ENCODE results near the gene MUC5AC.
"Not testable (repeated sequence)": the region's sequence is repeated elsewhere in the genome, so short reads cannot be mapped to it uniquely, and the experiment has no call there.

MUC5AC gene

DNA sequence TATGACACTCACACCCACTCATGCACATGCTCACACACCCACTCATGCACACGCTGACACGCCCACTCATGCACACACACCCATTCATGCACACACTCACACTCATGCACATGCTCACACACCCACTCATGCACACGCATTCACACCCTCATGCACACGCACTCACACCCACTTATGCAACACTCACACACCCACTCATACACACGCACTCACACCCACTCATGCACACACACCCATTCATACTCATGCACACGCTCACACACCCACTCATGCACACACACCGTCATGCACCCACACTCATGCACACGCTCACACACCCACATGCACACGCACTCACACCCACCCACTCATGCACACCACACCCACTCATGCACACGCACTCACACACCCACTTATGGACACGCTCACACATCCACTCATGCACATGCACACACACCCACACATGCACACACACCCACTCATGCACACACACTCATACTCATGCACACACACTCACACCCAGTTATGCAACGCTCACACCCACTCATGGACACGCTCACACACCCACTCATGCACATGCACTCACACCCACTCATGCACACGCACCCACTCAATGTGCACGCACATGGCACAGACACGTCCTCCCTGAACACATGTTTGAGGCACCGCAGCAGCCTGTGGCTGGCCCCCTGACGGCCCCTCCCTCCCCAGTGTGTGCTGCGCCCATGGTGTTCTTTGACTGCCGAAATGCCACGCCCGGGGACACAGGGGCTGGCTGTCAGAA, 17.9 kb downstream of the MUC5AC start:
- no peak for DNase-seq (ENCODE audit: low spot score)

DNA sequence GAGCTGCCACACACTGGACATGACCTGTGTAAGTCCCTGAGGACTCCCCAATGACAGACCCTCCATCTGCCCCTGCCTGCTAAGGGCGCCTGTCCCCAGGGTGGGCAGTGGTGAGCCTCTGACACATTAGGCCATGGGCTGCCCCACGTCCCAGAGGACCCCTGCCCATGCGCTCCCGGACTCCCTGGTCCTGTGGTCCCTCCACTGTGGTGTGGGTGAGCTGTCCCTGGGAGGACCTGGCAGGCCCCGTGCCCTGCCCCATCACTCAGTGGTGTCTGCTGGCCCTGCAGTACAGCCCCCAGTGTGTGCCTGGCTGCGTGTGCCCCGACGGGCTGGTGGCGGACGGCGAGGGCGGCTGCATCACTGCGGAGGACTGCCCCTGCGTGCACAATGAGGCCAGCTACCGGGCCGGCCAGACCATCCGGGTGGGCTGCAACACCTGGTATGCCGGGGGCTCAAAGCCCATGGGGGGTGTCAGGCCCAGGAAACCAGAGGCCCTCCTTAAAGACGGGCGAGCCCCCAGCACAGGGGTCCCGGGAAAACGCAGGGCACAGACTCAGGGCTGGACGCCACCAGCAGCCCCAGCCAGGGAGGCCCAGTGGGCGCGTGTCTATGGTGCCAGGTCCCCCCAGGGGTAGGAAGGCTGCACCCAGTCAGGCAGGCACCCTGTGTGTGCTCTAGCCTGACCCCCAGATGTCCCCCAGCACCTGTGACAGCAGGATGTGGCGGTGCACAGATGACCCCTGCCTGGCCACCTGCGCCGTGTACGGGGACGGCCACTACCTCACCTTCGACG, 18.7 kb downstream of the MUC5AC start:
- DNase-seq (ENCODE audit: low spot score) = no peak

DNA sequence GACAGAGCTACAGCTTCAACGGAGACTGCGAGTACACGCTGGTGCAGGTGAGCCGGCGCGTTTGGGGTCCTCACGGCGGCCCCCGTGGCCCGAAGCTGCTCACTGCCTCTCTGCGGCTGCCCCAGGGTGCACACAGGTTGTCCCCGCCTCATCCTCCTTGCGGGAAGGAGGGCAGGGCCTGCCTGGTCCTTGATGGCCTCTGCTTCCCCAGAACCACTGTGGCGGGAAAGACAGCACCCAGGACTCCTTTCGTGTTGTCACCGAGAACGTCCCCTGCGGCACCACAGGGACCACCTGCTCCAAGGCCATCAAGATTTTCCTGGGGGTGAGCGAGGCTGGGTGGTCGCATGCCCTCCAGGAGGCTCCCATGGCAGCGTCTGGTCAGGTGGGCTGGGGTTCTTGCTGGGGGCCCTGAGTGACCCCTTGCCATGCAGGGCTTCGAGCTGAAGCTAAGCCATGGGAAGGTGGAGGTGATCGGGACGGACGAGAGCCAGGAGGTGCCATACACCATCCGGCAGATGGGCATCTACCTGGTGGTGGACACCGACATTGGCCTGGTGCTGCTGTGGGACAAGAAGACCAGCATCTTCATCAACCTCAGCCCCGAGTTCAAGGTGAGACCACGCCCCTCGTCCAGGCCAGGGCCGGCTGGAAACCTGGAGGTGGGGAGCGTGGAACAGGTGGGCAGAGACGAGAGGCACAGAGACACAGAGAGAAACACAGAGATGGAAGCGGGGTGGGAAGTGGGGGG, 19.4 kb downstream of the MUC5AC start:
- no peak for DNase-seq (ENCODE audit: low spot score)

DNA sequence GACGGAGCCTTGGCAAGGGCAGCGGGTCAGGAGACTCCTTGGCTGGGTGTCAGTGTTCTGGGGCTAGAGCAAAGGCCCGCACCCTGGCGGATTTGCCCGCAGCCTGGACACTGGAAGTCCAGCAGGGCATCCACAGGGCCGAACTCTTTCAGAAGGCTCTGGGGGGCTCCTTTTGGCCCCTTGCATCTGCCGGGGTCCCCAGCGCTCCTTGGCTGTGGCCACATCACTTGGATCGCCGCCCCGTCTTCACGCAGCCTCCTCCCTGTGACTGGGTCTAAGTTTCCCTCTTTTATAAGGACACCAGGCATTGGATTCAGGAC, 20.0 kb downstream of the MUC5AC start:
- no peak for DNase-seq (ENCODE audit: low spot score)

DNA sequence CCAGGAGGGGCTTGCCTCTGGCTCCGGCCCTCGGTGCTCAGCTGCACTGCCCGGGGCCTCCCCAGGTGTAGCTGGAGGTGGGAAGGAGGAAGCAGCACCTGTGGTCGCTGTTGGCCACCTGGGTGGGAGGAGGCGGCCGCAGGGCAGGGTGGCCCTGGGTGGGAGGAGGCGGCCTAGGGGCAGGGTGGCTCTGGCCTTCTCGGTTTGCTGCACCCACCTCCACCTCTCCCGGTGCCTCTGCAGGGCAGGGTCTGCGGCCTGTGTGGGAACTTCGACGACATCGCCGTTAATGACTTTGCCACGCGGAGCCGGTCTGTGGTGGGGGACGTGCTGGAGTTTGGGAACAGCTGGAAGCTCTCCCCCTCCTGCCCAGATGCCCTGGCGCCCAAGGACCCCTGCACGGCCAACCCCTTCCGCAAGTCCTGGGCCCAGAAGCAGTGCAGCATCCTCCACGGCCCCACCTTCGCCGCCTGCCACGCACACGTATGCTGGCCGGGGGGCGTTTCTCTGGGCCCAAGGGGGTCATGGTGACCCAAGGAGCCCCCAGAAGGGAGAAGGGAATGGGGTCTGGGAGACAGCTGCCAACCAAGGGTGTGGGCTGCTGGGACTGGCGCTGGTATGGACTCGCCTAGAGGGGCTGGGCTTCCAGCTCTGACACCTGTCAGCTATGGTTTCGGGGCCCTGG, 20.6 kb downstream of the MUC5AC start:
- DNase-seq (ENCODE audit: low spot score) = no peak

DNA sequence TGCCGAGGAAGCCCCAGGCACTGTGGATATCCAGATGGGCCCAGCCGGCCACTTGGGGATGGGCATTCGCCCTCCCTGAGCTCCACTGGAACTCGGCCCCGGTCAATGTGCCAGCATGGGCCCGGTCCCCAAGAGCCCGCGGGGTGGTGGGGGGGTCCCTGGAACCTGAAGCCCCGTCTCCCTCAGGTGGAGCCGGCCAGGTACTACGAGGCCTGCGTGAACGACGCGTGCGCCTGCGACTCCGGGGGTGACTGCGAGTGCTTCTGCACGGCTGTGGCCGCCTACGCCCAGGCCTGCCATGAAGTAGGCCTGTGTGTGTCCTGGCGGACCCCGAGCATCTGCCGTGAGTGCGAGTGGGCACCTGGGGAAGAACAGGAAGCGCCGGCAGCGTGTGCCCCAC, 21.2 kb downstream of the MUC5AC start:
- no peak for DNase-seq (ENCODE audit: low spot score)

DNA sequence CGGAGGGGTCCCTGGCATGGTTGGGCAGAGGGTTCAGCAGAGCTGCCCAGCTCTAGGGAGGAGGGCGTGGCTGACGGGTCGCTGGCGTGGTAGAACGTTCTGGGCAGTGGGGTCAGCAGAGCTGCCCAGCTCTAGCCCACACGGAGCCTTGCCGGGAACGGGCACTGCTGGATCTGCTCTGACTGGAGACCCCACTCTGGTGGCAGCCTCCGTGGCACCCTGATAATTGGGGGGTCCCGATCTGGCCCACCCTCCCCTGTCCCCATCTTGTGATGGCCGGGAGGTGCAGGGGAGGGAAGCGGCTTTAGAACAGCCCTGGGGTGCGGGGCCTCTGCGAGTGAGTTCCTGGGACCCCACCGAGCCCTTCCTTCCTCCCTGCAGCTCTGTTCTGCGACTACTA, 21.9 kb downstream of the MUC5AC start:
- DNase-seq (ENCODE audit: low spot score) = no peak

DNA sequence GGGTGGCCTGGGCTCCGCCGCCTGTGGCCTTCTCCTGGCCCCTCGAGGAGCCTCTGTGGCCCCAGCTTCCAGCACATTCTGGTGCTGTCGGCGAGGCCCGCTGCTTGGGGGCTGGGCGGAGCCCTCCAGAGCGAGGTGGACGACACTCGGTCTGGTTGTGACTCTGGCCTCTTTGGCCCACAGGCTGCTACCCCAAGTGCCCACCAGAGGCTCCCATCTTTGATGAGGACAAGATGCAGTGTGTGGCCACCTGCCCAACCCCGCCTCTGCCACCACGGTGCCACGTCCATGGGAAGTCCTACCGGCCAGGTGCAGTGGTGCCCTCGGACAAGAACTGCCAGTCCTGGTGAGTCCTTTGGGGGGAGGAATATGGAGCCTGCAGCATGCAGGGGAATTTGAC, 22.4 kb downstream of the MUC5AC start:
- DNase-seq (ENCODE audit: low spot score) = no peak

DNA sequence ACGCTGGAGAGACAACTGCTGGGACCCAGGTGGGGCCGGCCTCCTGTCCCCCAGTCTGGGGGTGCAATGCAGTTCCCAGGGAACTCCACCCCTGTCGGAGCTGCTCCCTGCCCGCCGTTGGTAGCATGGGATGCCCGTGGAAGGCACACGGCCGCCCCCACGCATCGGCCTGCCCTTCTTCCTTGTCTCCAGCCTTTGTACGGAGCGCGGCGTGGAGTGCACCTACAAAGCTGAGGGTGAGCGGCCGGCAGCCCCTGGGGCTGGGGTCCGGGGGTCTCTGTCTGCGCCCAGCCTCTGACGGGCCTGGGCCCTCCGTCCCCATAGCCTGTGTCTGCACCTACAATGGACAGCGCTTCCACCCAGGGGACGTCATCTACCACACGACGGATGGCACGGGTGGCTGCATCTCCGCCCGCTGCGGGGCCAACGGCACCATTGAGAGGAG, 23.2 kb downstream of the MUC5AC start:
- no peak for DNase-seq (ENCODE audit: low spot score)

DNA sequence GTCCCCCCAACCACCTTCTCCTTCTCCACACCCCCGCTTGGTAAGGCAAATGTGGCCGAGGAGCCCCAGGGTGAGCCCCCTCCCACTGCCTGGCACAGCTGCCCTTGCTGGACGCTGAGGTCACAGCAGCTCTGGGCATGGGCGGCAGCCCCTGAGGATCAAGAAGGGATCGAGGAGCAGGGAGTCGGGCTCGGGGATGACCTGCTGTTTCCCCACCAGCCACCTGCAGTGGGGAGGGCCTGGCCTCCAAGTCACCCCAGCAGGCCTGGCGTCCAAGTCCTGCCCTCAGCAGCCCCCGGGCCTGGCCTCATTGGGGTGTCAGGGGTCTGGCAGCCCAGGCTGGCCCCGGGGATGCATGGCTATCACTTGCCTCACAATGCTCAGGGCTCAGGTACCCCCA, 23.7 kb downstream of the MUC5AC start:
- no peak for DNase-seq (ENCODE audit: low spot score)

DNA sequence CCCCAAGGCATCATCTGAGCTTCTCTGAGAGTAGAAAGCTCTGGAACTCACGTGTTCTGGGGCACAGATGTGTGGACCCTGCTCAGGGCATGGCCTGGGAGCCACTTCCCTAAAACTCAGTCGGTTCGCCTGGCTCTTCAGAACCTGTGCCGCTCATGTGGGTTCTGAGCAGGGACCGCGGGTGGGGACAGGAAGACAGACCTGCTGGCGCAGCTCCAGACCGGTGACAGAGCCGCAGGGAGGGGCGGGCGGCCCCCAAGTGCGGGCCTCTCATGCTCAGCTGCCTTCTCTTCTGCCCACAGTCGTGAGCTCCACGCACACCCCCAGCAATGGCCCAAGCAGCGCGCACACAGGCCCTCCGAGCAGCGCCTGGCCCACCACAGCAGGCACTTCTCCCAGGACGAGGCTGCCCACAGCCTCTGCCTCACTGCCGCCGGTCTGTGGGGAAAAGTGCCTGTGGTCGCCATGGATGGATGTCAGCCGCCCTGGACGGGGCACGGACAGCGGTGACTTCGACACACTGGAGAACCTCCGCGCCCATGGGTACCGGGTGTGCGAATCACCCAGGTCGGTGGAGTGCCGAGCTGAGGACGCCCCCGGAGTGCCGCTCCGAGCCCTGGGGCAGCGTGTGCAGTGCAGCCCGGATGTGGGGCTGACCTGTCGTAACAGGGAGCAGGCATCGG, 24.2 kb downstream of the MUC5AC start:
- DNase-seq (ENCODE audit: low spot score) = no peak

DNA sequence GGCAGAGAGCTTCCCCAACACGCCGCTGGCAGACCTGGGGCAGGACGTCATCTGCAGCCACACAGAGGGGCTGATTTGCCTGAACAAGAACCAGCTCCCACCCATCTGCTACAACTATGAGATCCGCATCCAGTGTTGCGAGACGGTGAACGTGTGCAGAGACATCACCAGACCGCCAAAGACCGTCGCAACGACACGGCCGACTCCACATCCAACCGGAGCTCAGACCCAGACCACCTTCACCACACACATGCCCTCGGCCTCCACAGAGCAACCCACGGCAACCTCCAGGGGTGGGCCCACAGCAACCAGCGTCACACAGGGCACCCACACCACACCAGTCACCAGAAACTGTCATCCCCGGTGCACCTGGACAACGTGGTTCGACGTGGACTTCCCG, 26.4 kb downstream of the MUC5AC start:
- DNase-seq (ENCODE audit: low spot score) = not testable (repeated sequence)

DNA sequence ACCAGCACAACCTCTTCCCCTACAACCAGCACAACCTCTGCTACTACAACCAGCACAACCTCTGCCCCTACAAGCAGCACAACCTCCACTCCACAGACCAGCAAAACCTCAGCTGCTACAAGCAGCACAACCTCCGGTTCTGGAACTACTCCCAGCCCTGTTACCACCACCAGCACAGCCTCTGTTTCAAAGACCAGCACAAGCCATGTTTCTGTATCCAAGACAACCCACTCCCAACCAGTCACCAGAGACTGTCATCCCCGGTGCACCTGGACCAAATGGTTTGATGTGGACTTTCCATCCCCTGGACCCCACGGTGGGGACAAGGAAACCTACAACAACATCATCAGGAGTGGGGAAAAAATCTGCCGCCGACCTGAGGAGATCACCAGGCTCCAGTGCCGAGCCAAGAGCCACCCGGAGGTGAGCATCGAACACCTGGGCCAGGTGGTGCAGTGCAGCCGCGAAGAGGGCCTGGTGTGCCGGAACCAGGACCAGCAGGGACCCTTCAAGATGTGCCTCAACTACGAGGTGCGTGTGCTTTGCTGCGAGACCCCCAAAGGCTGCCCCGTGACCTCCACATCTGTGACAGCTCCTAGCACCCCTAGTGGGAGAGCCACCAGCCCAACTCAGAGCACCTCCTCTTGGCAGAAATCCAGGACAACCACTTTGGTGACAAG, 30.8 kb downstream of the MUC5AC start:
- not testable (repeated sequence) for DNase-seq (ENCODE audit: low spot score)

DNA sequence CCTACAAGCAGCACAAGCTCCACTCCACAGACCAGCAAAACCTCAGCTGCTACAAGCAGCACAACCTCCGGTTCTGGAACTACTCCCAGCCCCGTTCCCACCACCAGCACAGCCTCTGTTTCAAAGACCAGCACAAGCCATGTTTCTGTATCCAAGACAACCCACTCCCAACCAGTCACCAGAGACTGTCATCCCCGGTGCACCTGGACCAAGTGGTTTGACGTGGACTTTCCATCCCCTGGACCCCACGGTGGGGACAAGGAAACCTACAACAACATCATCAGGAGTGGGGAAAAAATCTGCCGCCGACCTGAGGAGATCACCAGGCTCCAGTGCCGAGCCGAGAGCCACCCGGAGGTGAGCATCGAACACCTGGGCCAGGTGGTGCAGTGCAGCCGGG, 32.1 kb downstream of the MUC5AC start:
- DNase-seq (ENCODE audit: low spot score) = not testable (repeated sequence)

DNA sequence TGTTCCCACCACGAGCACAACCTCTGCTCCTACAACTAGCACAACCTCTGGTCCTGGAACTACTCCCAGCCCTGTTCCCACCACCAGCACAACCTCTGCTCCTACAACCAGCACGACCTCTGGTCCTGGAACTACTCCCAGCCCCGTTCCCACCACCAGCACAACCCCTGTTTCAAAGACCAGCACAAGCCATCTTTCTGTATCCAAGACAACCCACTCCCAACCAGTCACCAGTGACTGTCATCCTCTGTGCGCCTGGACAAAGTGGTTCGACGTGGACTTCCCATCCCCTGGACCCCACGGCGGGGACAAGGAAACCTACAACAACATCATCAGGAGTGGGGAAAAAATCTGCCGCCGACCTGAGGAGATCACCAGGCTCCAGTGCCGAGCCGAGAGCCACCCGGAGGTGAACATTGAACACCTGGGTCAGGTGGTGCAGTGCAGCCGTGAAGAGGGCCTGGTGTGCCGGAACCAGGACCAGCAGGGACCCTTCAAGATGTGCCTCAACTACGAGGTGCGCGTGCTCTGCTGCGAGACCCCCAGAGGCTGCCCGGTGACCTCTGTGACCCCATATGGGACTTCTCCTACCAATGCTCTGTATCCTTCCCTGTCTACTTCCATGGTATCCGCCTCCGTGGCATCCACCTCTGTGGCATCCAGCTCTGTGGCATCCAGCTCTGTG, 34.2 kb downstream of the MUC5AC start:
- not testable (repeated sequence) for DNase-seq (ENCODE audit: low spot score)

DNA sequence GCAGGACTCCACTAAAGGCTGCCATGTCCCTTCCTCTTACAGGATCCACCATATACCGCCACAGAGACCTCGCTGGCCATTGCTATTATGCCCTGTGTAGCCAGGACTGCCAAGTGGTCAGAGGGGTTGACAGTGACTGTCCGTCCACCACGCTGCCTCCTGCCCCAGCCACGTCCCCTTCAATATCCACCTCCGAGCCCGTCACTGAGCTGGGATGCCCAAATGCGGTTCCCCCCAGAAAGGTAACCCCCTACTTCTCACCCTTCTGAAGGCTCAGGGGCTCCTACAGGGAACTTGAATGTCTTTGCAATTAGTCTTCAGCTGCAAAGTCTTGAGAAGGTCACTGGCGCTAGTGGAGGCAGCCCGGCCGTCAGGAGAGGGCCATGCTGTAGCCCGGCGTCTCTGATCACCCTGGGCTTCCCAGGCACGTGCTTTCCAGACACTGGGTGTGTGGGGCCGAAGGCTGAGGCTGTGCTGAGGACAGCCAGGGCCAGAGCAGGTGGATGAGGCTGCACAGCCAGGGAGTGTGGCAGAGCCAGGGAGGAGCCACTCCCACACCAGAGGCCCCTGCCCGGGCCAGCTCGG, 35.1 kb downstream of the MUC5AC start:
- no peak for DNase-seq (ENCODE audit: low spot score)

DNA sequence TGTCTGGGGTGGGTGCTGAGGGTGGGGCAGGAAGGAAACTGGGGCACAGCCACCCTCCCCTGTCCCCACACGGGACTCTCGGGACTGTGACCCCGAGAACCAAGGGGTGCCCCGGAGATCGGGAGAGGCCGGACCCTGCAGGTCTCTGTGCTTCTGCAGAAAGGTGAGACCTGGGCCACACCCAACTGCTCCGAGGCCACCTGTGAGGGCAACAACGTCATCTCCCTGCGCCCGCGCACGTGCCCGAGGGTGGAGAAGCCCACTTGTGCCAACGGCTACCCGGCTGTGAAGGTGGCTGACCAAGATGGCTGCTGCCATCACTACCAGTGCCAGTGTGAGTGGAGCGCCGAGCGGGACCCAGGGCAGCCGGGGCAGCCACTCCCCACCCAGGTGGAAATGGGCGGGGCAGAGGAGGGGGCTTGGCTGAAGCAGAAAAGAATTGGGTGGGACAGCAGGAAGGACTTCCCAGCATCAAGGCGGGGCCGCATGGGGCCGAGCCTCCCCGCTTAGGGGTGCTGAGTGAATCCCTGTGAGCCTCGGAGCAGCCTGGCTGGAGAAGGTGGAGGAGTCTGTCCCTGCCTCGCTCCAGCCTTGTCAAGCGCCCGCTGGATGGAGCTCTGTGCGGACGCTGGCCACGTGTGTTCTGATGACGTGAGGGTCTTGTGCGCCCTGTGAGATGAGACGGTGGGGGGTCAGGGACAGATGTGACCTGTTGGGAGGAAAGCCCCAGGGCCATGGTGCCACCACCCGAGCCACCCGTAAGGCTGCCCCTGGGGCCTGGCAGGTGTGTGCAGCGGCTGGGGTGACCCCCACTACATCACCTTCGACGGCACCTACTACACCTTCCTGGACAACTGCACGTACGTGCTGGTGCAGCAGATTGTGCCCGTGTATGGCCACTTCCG, 35.8 kb downstream of the MUC5AC start:
- no peak for DNase-seq (ENCODE audit: low spot score)

DNA sequence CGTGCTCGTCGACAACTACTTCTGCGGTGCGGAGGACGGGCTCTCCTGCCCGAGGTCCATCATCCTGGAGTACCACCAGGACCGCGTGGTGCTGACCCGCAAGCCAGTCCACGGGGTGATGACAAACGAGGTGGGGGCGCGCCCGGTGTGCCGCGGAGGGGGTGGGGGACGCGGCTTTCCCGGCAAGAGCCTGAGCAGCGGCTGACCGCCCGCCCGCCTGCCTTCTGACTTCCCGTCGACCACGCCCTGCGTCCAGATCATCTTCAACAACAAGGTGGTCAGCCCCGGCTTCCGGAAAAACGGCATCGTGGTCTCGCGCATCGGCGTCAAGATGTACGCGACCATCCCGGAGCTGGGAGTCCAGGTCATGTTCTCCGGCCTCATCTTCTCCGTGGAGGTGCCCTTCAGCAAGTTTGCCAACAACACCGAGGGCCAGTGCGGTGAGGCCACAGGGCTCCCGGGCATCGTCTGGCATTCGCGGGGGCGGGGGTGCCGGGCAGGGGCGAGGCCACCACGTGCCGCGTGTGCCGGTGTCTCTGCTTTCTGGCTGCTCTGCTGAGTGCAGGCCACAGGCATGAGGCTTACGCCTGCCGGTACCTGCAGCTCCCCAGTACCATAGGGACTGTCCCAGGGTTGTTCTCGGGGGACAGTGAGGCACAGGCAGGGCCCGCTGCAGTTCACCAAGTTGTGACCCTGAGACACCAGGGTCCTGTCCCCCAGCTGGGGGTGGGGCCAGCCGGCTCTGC, 36.7 kb downstream of the MUC5AC start:
- DNase-seq (ENCODE audit: low spot score) = no peak

Measured in SK-N-DZ (cell line).